Stimulated activated CD8-positive, alpha-beta memory T cell treated with anti-CD3 and anti-CD28 coated beads, Interleukin-2, amount 100 ng/mL, for 1 hour (primary cell): Measurements from ENCODE around the gene HUNK.

Source experiments
- DNase-seq, 2 donors: peaks; one replicate each; pipeline ENCODE4 v3.0.0-alpha.2; 2020; ENCODE audit warnings: low read depth in 2 of 2

HUNK gene

DNA sequence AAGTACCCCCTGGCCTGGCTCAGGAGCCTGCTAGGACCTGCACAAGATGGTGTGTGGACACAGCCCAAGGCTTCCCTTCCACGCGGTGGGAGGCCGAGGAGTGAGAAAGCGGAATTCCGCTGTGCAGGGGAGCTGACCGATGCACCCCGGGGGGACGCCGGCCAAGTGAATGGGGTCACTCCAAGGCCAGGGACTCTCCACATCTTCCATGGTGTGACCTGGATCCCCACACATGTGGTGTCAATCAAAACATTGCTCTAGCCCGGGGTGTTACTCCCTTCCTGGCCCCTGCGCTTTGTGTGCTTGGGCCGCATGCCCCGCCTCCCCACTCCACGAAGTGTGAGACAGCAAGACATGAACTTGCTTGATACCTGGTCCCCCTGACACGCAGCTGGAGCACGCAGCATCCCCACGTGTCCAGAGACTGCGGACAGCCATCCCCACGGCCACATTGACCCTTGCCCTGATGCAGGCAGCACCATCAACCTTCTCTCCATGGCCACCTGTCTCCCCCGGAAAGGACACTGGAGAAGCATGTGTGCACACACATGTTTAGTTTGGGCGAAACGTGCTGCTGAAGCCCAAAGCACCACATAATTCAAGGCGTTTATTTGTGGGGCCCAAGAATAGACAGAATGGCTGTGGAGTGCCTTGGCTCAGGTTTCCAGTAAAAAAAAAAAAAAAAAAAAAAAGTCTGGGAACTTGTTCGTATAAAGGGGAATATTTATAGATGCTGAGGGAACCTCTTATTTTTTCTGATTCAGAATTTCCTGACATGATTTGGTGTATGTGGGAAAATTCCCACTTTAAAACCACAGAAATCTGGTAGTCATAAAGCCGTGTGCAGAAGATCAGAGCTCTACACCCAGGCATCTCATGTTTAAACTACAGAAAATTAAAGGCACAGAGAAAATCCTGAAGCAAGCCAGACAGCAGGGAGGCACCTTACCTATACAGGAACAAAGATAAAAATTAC is 171.7 kb downstream of the HUNK start:
- no peak for DNase-seq

DNA sequence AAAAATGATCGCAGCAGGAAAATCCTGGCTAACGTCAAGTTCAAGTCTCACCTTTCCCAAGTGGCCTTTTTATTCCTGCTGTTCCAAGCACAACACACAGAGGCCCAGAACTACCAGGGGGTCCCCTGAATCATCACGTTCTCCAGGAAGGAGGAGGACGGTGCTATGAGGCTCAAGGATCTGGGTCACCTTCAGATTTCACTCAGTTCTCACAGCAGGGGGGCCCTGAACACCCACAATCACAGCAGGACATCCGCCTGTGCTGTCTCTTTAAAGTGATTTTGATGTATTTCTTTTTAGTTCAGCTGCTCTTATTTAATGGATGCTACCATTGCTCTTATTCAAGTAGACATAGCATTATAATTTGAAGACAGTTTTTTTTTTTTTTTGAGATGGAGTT is 173.4 kb downstream of the HUNK start:
- no peak for DNase-seq

DNA sequence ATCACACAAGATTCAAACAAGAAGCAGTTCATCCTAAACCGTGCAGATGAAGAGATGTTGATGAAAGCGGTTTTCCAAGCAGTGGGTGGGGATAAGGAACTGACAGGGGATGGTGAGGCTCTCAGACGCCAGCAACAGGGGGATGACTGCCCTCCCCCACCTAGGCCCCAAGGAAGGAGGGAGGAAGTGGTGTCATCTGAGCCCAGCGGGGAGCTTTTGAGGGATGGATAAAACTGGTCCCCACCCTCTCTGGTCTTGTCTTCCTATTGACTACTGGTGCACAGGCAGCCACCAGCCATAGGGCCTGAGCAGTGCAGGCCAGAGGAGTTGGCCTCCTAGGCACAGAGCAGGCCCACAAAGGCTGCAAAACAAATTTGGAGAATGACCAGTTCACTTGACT is 175.5 kb downstream of the HUNK start:
- DNase-seq: no peak
